ENCODE data around the gene CRTAP.
"Not testable (repeated sequence)": the region's sequence is repeated elsewhere in the genome, so short reads cannot be mapped to it uniquely, and the experiment has no call there.

CRTAP gene

GRCh38 chr3:33181229-33181628 is 67.4 kb downstream of the CRTAP start:
- DNase-seq, result no peak

DNA sequence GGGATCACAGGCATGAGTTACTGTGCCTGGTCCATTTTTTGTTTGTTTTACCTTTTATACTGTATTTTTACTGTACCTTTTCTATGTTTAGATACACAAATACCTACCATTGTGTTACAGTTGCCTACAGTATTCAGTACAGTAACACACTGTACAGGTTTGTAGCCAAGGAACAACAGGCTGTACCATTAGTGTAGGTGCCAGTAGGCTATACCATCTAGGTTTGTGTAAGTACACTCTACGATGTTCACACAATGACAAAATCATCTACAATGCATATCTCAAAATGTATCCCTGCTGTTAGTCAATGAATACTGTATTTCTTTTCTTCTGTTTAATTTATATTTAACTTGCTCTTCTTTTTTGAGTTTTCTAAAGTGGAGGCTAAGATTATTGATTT is 67.8 kb downstream of the CRTAP start:
- not testable (repeated sequence) for DNase-seq

GRCh38 chr3:33184863-33185262 is 71.0 kb downstream of the CRTAP start:
- DNase-seq, result no peak

DNA sequence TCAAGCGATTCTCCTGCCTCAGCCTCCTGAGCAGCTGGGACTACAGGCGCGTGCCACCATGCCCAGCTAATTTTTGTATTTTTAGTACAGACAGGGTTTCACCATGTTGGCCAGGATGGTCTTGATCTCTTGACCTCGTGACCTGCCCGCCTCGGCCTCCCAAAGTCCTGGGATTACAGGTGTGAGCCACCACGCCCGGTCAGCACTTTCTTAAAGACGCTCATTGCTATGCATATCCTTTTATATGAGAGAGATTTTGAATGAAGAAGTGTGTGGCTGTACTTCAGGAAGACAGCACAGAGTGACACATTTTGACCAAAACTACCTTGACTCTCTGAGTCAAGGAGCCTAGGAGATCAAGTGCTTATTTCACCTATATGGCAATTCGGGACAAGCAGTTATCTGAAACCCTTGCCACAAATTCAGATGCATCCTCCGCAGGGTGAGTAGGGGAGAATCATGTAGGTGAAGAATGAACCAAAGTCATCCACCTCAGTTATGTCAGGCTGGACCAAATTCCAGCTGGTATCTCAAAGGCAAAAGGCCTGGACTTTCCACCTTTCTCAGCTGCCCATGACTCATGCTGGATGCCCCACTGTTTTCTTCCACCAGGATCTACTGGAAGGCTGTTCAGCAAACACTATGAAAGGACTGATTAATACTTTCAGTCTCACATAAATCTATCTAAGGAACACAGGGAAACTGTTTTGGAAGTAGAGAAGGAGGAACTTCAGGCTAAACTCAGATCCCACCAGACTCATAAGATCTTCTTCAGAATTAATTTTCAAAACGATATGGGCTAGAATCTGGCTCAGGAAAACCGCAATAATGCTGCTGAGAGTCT is 72.9 kb downstream of the CRTAP start:
- DNase-seq, result no peak

- DNase-seq, result no peak
Observed at GRCh38 chr3:33187368-33187634, 73.5 kb downstream of the CRTAP start.

DNA sequence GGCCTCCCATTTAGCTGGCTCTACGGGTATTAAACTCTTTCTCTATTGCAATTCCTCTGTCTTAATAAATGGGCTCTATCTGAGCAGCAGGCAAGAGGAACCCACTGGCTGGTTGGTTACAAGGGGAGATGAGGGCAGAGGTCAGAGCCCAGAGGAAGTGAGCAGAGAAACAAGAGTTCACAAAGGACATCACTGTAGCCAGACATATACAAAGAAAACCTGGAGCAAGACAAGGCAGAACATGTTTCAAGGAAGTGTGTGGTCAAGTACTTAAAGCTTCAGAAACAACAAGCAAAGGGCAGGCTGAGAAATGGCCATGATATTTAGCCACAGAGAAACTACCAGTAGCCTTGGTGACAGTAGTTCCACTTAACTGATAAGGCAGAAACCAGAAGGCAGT is 80.5 kb downstream of the CRTAP start:
- DNase-seq, result no peak

GRCh38 chr3:33196538-33196937 is 82.7 kb downstream of the CRTAP start:
- DNase-seq, result no peak

Measured in NCI-H82 (cell line).